Pancreas (tissue), 10 donors: Measurements from ENCODE around the gene MAML3. TPM values are rescaled to one million over a fixed set of nuclear protein-coding genes. Genes with fewer than 3 reads are reported as not detected.
"Not testable (repeated sequence)": the region's sequence is repeated elsewhere in the genome, so short reads cannot be mapped to it uniquely, and the experiment has no call there.

Source experiments
- ATAC-seq, 4 donors: fragments of 200-7000 bp; cut with Tn5 transposase; one replicate each; pipeline versions ENCODE4 v1.8.0 to v1.9.1; 2020; ENCODE audit warnings: mild to moderate bottlenecking in 4 of 4, moderate library complexity in 4 of 4
- DNase-seq, 6 donors: peaks; one replicate each; pipeline ENCODE4 v3.0.0-alpha.2; 2020
- FAIRE-seq: peaks from 2 replicates; lab custom pipeline; 2012; peaks lifted over from hg19 to GRCh38; lab: Jason Lieb, UNC
- H3K27ac ChIP-seq, 4 donors: fragments of 200-600 bp; sonication (generic); 1 replicate in 3 of 4; 2 replicates in 1 of 4; pipeline versions ENCODE4 v1.5.0 to v1.8.0; 2020
- H3K27me3 ChIP-seq, 4 donors: fragments of 200-600 bp; one replicate each; pipeline ENCODE4 v1.8.0; 2021
- H3K36me3 ChIP-seq, 3 donors: fragments of 200-600 bp; sonication (generic) in 1 of 3; one replicate each; pipeline versions ENCODE4 v1.5.0 to v1.8.0; 2020 to 2021
- H3K4me1 ChIP-seq, 3 donors: fragments of 200-600 bp; one replicate each; pipeline ENCODE4 v1.8.0; 2021
- H3K4me3 ChIP-seq, 4 donors: fragments of 200-600 bp; sonication (generic) in 2 of 4; one replicate each; pipeline versions ENCODE4 v1.5.0 to v1.8.0; 2020 to 2021
- H3K9me3 ChIP-seq, 4 donors: fragments of 200-600 bp; one replicate each; pipeline ENCODE4 v1.8.0; 2021
- WGBS, 2 donors: extraction: QIAGEN DNeasy Blood & Tissue Kit; methylation state at CpG; one replicate each; pipeline ENCODE4 v1.1.7; 2013; 5-methylcytosine and 5-hydroxymethylcytosine counted together
- intact Hi-C, 3 donors: fragments of 100-400 bp; cut with DNase I; formaldehyde crosslinking; loops; one replicate each; pipeline versions ENCODE4 v1.11.1 to v1.14.2; 2022
- polyA plus RNA-seq, 2 donors: library from polyadenylated mRNA; stranded (reverse); fragments of 200-250 nt; gene quantifications; one replicate each; pipeline ENCODE4 v1.2.3, GENCODE V29; 2013
- total RNA-seq, 6 donors: library from RNA; stranded (reverse); fragmentation: NEBNext Ultra II Directional in 4 of 6; extraction: Animal tissue kit (Norgen Biotek cat#: 25700) in 4 of 6; gene quantifications; one replicate each; pipeline versions ENCODE4 v1.2.1 to v1.2.4, GENCODE V29; 2021 to 2023
- TF ChIP-seq, protein P1 (sequence below), 4 donors: fragments of 200-600 bp; sonication (generic) in 3 of 4; IDR thresholded peaks; one replicate each; pipeline versions ENCODE4 v1.5.0 to v1.8.0; 2021; ENCODE audit warnings: antibody characterized with exemption in 4 of 4
- donor health status: healthy with polysubstance abuse.
- donor health status: DM: no; HTN: no; CAD: no; lungs with moderate emphysema.
- donor health status: DM: no; HTN: no; CAD: no.
- donor health status: control.
- donor health status: control.
- donor health status: Bipolar disorder and iron deficiency.
- donor health status: DM: yes; HTN: yes; CAD: no.
- donor health status: DM: no; HTN: no; CAD: no.
- donor health status: DM: no; HTN: no; CAD: no.
- donor health status: DM: yes; HTN: yes; CAD: no.

The MAML3 gene
- total and polyA plus RNA-seq, 8 donors, result 3.8 to 8.9 (median 5.9) TPM

GRCh38 chr4:139700568-139700967, 453.4 kb downstream of the MAML3 start:
- Histone ChIP-seq H3K9me3 (no peaks in the 10 kb centered on the region), H3K27ac (no peak overlapping the region), H3K27me3 (no peaks in the 10 kb centered on the region), H3K36me3 (peaks cover 0 to 17% (median 5%) of the 10 kb centered on the region in 3 donors), H3K4me3 (no peak overlapping the region), H3K4me1 (no peaks in the 10 kb centered on the region)
- intact Hi-C loops, result no loop called here
- no peak for ATAC-seq
- FAIRE-seq, result no peak
- TF ChIP-seq, protein P1, sequence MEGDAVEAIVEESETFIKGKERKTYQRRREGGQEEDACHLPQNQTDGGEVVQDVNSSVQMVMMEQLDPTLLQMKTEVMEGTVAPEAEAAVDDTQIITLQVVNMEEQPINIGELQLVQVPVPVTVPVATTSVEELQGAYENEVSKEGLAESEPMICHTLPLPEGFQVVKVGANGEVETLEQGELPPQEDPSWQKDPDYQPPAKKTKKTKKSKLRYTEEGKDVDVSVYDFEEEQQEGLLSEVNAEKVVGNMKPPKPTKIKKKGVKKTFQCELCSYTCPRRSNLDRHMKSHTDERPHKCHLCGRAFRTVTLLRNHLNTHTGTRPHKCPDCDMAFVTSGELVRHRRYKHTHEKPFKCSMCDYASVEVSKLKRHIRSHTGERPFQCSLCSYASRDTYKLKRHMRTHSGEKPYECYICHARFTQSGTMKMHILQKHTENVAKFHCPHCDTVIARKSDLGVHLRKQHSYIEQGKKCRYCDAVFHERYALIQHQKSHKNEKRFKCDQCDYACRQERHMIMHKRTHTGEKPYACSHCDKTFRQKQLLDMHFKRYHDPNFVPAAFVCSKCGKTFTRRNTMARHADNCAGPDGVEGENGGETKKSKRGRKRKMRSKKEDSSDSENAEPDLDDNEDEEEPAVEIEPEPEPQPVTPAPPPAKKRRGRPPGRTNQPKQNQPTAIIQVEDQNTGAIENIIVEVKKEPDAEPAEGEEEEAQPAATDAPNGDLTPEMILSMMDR (IDR thresholded peaks at IDR 0.05), result no peak
- no peak for DNase-seq
- 83 to 90% methylated on average over 5 of the region's 5 CpGs for WGBS, 2 donors

GRCh38 chr4:139698167-139698925, 455.6 kb downstream of the MAML3 start:
- H3K27ac ChIP-seq, DNase-seq, ATAC-seq, intact Hi-C loops, H3K4me3 ChIP-seq, H3K9me3 ChIP-seq, H3K27me3 ChIP-seq, H3K36me3 ChIP-seq, H3K4me1 ChIP-seq, FAIRE-seq: not testable (repeated sequence)
- 97% methylated on average over 15 to 17 of the region's 25 CpGs for WGBS, 2 donors

DNA sequence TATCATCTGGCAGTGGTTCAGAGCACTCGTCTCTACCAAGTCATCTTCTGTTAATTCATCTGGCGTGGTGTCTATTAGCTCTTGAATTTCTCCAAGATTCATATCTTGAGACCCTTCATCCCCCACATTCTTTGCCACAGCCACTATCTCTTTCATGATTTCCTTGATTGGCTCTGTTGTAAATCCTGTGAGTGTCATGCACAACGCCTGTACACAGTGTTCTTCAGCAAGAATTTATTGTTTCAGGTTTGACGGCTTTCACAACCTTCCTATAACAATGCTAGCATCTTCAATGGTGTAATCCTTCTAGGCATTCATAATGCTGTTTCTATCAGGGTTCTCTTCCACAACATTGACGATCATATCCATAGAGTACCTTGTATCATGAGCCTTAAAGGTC, 457.5 kb downstream of the MAML3 start:
- FAIRE-seq, result no peak
- no peak for ATAC-seq
- intact Hi-C loops, result no loop called here

DNA sequence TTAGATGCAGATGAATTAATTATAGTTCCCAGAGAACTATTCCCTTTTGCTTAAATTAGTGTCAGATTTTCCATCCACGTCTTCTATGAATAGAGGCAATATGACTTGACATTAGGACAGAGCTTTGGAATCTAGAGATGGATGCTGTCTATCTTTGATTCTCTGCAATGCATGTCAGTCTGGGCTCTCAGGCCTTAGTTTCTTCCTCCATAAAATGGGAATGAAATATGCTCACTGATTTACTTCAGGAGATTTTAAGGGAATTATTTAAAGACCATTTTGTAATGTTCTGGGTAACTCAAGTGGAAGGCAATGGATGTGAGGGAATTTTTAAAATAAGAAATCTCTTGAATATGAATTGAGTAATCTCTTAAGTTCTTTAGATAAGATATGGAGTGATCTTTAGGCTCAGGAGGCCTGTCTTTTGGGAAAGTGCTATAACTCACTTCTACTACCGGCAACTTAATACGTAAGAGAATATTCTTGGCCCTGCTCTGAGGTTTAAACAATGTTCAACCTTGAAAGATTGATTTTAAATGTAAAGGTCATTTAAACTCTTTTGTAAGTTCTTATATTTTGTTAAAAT, 459.4 kb downstream of the MAML3 start:
- intact Hi-C loops, result no loop called here
- Histone ChIP-seq H3K36me3 (peaks cover 0 to 4% (median 0%) of the 10 kb centered on the region in 3 donors), H3K27ac (no peak overlapping the region), H3K27me3 (no peaks in the 10 kb centered on the region), H3K9me3 (no peaks in the 10 kb centered on the region), H3K4me1 (peaks cover 0 to 9% (median 0%) of the 10 kb centered on the region in 3 donors), H3K4me3 (no peak overlapping the region)
- 66 to 68% methylated on average over 3 of the region's 3 CpGs for WGBS, 2 donors
- ATAC-seq, result no peak
- TF ChIP-seq, protein P1 (IDR thresholded peaks at IDR 0.05), result no peak
- no peak for DNase-seq
- no peak for FAIRE-seq

More for the DNA sequence above, 457.5 kb downstream of the MAML3 start:
- H3K9me3 ChIP-seq, result no peaks in the 10 kb centered on the region
- H3K36me3 ChIP-seq, result peaks cover 0 to 4% (median 0%) of the 10 kb centered on the region in 3 donors
- no peaks in the 10 kb centered on the region for H3K27me3 ChIP-seq
- no peak overlapping the region for H3K27ac ChIP-seq
- peaks cover 0 to 9% (median 0%) of the 10 kb centered on the region in 3 donors for H3K4me1 ChIP-seq
- no peak overlapping the region for H3K4me3 ChIP-seq
- TF ChIP-seq, protein P1 (IDR thresholded peaks at IDR 0.05), result no peak
- DNase-seq, result no peak
- WGBS, 2 donors, result 89 to 94% methylated on average over 5 of the region's 5 CpGs

- H3K27ac ChIP-seq, result peak overlapping the region in 2 of 4 donors; percentile 5 to 28
These were observed 461.5 kb downstream of the MAML3 start for GRCh38 chr4:139692309-139693012.

More at GRCh38 chr4:139692309-139693012, 461.5 kb downstream of the MAML3 start:
- Histone ChIP-seq H3K36me3 (no peaks in the 10 kb centered on the region), H3K4me3 (no peak overlapping the region), H3K27me3 (no peaks in the 10 kb centered on the region), H3K9me3 (no peaks in the 10 kb centered on the region), H3K4me1 (peaks cover 0 to 9% (median 0%) of the 10 kb centered on the region in 3 donors)
- WGBS, 2 donors, result 12 to 19% methylated on average over 4 of the region's 4 CpGs
- no peak for DNase-seq
- TF ChIP-seq, protein P1 (IDR thresholded peaks at IDR 0.05), result no peak
- no peak for FAIRE-seq
- intact Hi-C loops, result no loop called here
- ATAC-seq, result peak in 3 of 4 donors; percentile 63 to 80 (median 77)
